NCI-H2196 treated with DMSO at 0.1 percent for 48 hours (cell line): Measurements from ENCODE around the gene KCNA3.

Source experiments
- DNase-seq: peaks from one replicate; lab custom pipeline; 2025; ENCODE audit not compliant: unreplicated experiment; lab: John Stamatoyannopoulos, UW

KCNA3 gene

GRCh38 chr1:110639724-110640386, 34.9 kb downstream of the KCNA3 start:
- no peak for DNase-seq

GRCh38 chr1:110638556-110638955, 36.2 kb downstream of the KCNA3 start:
- DNase-seq, result no peak

- no peak for DNase-seq
Measured at GRCh38 chr1:110638058-110638457, 36.7 kb downstream of the KCNA3 start.

GRCh38 chr1:110637475-110637874, 37.3 kb downstream of the KCNA3 start:
- no peak for DNase-seq

GRCh38 chr1:110636149-110636935, 38.4 kb downstream of the KCNA3 start:
- DNase-seq, result no peak

- DNase-seq, result no peak
Measured at GRCh38 chr1:110635434-110635833, 39.3 kb downstream of the KCNA3 start.

- DNase-seq, result peak; percentile 87
Measured at GRCh38 chr1:110634455-110635311, 40.1 kb downstream of the KCNA3 start.

- DNase-seq, result no peak
Measured at GRCh38 chr1:110634086-110634454, 40.7 kb downstream of the KCNA3 start.

GRCh38 chr1:110633646-110634030, 41.1 kb downstream of the KCNA3 start:
- DNase-seq, result no peak

- no peak for DNase-seq
Measured at GRCh38 chr1:110631836-110632620, 42.7 kb downstream of the KCNA3 start.

- peak; percentile 66 for DNase-seq
Measured at GRCh38 chr1:110630839-110631663, 43.7 kb downstream of the KCNA3 start.

GRCh38 chr1:110628323-110629105, 46.2 kb downstream of the KCNA3 start:
- DNase-seq, result no peak

GRCh38 chr1:110627764-110628163, 47.0 kb downstream of the KCNA3 start:
- DNase-seq, result no peak

- no peak for DNase-seq
Measured at GRCh38 chr1:110626889-110627288, 47.9 kb downstream of the KCNA3 start.
